HG02970 (cell line): ENCODE measurements around the gene FCER2.

Source experiments
- ATAC-seq: cut with Tn5 transposase; IDR thresholded peaks from one replicate; pipeline ENCODE4 v1.9.1; 2021; ENCODE audit warnings: mild to moderate bottlenecking, moderate library complexity, moderate number of reproducible peaks; ENCODE audit not compliant: unreplicated experiment, low FRiP score

Gene FCER2

GRCh38 chr19:7679771-7680605 is 21.9 kb downstream of the FCER2 start:
- ATAC-seq = no peak

- ATAC-seq = no peak
Measured at GRCh38 chr19:7678971-7679751, 22.8 kb downstream of the FCER2 start.

GRCh38 chr19:7677669-7678311 is 24.1 kb downstream of the FCER2 start:
- no peak for ATAC-seq

GRCh38 chr19:7676854-7677253 is 25.1 kb downstream of the FCER2 start, which contains the start of gene MCEMP1:
Gene MCEMP1, plus strand, starts transcription at chr19:7677090. Its CDS starts 31 bp downstream, at chr19:7677121.
- no peak for ATAC-seq

GRCh38 chr19:7676376-7676775 is 25.6 kb downstream of the FCER2 start:
- no peak for ATAC-seq

- no peak for ATAC-seq
Measured at GRCh38 chr19:7674010-7675005, 27.6 kb downstream of the FCER2 start.

- ATAC-seq = no peak
Measured at GRCh38 chr19:7672522-7672921, 29.4 kb downstream of the FCER2 start.

- no peak for ATAC-seq
Measured at GRCh38 chr19:7670790-7671189, 31.1 kb downstream of the FCER2 start.

- no peak for ATAC-seq
Measured at GRCh38 chr19:7670150-7670783, 31.7 kb downstream of the FCER2 start.

- ATAC-seq = no peak
Measured at GRCh38 chr19:7669641-7670040, 32.3 kb downstream of the FCER2 start.

- ATAC-seq = no peak
Measured at GRCh38 chr19:7668842-7669241, 33.1 kb downstream of the FCER2 start, which contains the start of gene RETN. Gene RETN, plus strand, starts transcription at chr19:7669049. Its CDS starts 278 bp downstream, at chr19:7669327.

- no peak for ATAC-seq
Measured at GRCh38 chr19:7665076-7665475, 36.9 kb downstream of the FCER2 start.

- no peak for ATAC-seq
Measured at GRCh38 chr19:7663706-7664105, 38.2 kb downstream of the FCER2 start.

GRCh38 chr19:7662657-7663056 is 39.3 kb downstream of the FCER2 start:
- no peak for ATAC-seq

GRCh38 chr19:7661744-7662538 is 40.0 kb downstream of the FCER2 start:
- ATAC-seq = no peak

- no peak for ATAC-seq
Measured at GRCh38 chr19:7658219-7658686, 43.7 kb downstream of the FCER2 start.

GRCh38 chr19:7657131-7657751 is 44.7 kb downstream of the FCER2 start:
- ATAC-seq = no peak

- ATAC-seq = no peak
Measured at GRCh38 chr19:7655581-7655980, 46.4 kb downstream of the FCER2 start.
